Measurements from ENCODE around the gene C11orf52. TPM values are rescaled to one million over a fixed set of nuclear protein-coding genes. Genes with fewer than 3 reads are reported as not detected.

Gene C11orf52
- total RNA-seq, 6 experiments from 2014 or later, result 0.35 to 0.96 (median 0.64) TPM

DNA sequence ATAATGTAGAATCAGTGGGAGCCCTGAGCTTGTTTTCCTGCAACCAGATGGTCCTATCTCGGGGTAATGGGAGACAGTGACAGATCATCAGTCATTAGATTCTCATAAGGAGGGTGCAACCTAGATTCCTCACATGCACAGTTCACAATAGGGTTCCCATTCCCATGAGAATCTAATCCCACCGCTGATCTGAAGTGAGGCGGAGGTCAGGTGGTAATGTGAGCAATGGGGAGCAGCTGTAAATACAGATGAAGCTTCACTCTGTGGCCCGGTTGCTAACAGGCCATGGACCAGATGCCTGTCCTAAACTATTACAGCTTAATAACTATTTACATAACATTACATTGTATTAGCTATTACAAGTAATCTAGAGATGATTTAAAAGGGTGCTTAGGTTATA, 35.4 kb downstream of the C11orf52 start:
- Mint-ChIP-seq H3K36me3 (ENCODE audit: low read depth) (no peaks in the 10 kb centered on the region), H3K9me3 (no peaks in the 10 kb centered on the region), H3K27ac (no peak overlapping the region), H3K4me1 (ENCODE audit: low read depth) (peaks cover 7% of the 10 kb centered on the region), H3K27me3 (ENCODE audit: insufficient read depth) (no peaks in the 10 kb centered on the region), H3K4me3 (no peak overlapping the region)
- no peak for TF ChIP-seq CTCF (IDR thresholded peaks at IDR 0.05)
- no peak for DNase-seq

- Mint-ChIP-seq H3K27ac (no peak overlapping the region), H3K4me3 (no peak overlapping the region), H3K4me1 (ENCODE audit: low read depth) (peaks cover 12% of the 10 kb centered on the region), H3K9me3 (no peaks in the 10 kb centered on the region), H3K36me3 (ENCODE audit: low read depth) (no peaks in the 10 kb centered on the region), H3K27me3 (ENCODE audit: insufficient read depth) (no peaks in the 10 kb centered on the region)
- TF ChIP-seq CTCF (IDR thresholded peaks at IDR 0.05), result no peak
- DNase-seq, result no peak
Measured at GRCh38 chr11:111957663-111958444, 39.1 kb downstream of the C11orf52 start.

DNA sequence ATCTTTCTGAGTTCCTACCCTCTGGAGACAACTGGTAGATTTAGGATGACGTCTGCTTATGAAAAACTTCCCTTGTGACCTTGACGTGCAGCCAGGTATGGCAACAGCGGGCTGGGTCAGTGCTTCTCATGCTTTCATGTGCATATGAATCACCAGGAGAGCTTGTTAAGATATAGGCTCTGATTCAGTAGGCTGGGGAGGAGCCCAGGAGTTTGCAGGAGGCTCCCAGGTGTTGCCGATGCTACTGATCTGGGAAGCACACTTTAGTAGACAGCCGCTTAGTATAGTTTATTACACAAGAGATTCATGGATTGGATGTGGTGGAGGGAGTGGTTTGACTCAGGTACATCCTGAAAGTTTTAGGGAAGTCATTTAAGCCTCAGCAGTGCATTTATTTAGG, 42.2 kb downstream of the C11orf52 start:
- no peaks in the 10 kb centered on the region for H3K9me3 Mint-ChIP-seq
- H3K27me3 Mint-ChIP-seq (ENCODE audit: insufficient read depth), result no peaks in the 10 kb centered on the region
- no peak for DNase-seq
- no peak overlapping the region for H3K4me3 Mint-ChIP-seq
- H3K27ac Mint-ChIP-seq, result no peak overlapping the region
- peaks cover 12% of the 10 kb centered on the region for H3K4me1 Mint-ChIP-seq (ENCODE audit: low read depth)
- H3K36me3 Mint-ChIP-seq (ENCODE audit: low read depth), result no peaks in the 10 kb centered on the region
- no peak for TF ChIP-seq CTCF (IDR thresholded peaks at IDR 0.05)

- no peak overlapping the region for H3K4me3 Mint-ChIP-seq
- no peak overlapping the region for H3K27ac Mint-ChIP-seq
- DNase-seq, result no peak
- TF ChIP-seq CTCF (IDR thresholded peaks at IDR 0.05), result no peak
- H3K9me3 Mint-ChIP-seq, result no peaks in the 10 kb centered on the region
- peaks cover 12% of the 10 kb centered on the region for H3K4me1 Mint-ChIP-seq (ENCODE audit: low read depth)
- H3K36me3 Mint-ChIP-seq (ENCODE audit: low read depth), result no peaks in the 10 kb centered on the region
- no peaks in the 10 kb centered on the region for H3K27me3 Mint-ChIP-seq (ENCODE audit: insufficient read depth)
Measured at GRCh38 chr11:111961389-111962300, 42.9 kb downstream of the C11orf52 start.

DNA sequence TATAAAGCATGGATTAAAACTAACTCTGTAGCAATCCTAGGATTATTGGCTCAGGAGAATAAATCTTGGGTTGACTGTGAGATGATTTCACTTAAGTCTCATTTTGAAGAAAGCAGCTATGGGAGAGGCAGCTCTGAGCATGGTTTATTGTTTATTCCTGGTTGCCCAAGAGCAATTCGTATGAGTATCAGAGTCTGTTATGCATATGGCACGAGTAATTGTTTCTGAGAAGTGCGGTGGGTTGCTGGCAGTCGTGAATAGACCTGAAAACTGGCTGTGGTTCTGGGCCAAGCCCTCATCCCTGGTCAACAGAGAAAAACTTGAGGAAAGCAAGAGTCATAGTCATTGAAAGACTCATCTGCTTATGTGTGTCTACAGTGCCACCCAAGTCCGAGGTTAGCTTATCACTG, 45.2 kb downstream of the C11orf52 start:
- Mint-ChIP-seq H3K27me3 (ENCODE audit: insufficient read depth) (peaks cover 1% of the 10 kb centered on the region), H3K4me3 (no peak overlapping the region), H3K36me3 (ENCODE audit: low read depth) (no peaks in the 10 kb centered on the region), H3K9me3 (no peaks in the 10 kb centered on the region), H3K4me1 (ENCODE audit: low read depth) (peaks cover 12% of the 10 kb centered on the region), H3K27ac (no peak overlapping the region)
- no peak for TF ChIP-seq CTCF (IDR thresholded peaks at IDR 0.05)
- DNase-seq, result no peak
